GM12878 (cell line): Measurements from ENCODE around the gene TTLL12. TPM values are rescaled to one million over a fixed set of nuclear protein-coding genes. Genes with fewer than 3 reads are reported as not detected.

Experiments
- ATAC-seq: fragments of 200-7000 bp; cut with Tn5 transposase; 3 replicates; pipeline ENCODE4 v1.9.1; 2020; ENCODE audit warnings: mild to moderate bottlenecking, moderate library complexity
- BruUV-seq: library from RNA; stranded (reverse); fragments of 400-500 nt; replicated peaks from 2 replicates; lab custom pipeline; 2021; lab: Mats Ljungman, UMichigan
- CTCF ChIA-PET: fragments of 300-600 bp; sonication (Branson Sonifier 250); formaldehyde crosslinking; extraction: SDS; loops from one replicate; lab custom pipeline; 2021; ENCODE audit warnings: inconsistent platforms; lab: Yijun Ruan, JAX
- POLR2A ChIA-PET: fragments of 350-600 bp; formaldehyde crosslinking; extraction: SDS; loops from one replicate; lab custom pipeline; 2021; ENCODE audit warnings: inconsistent platforms; lab: Charles Lee
- RAD21 ChIA-PET: fragments of 300-600 bp; sonication (Branson Sonifier 250); formaldehyde crosslinking; loops from one replicate; lab custom pipeline; 2023; ENCODE audit warnings: antibody characterized with exemption; ENCODE audit not compliant: unreplicated experiment; lab: Charles Lee
- SMC1A ChIA-PET: fragments of 300-600 bp; sonication (Branson Sonifier 250); formaldehyde crosslinking; loops from one replicate; lab custom pipeline; 2023; ENCODE audit not compliant: unreplicated experiment, uncharacterized antibody; lab: Charles Lee
- DNase-seq: peaks from one replicate; pipeline ENCODE4 v3.0.0-alpha.2; 2011; ENCODE audit warnings: low read depth, low spot score
- FAIRE-seq: peaks from 3 replicates; lab custom pipeline; 2011; peaks lifted over from hg19 to GRCh38; lab: Jason Lieb, UNC
- H2AFZ ChIP-seq: 2 replicates; pipeline ENCODE4 v1.6.0; 2011; ENCODE audit warnings: low read depth, low read length, control low read depth; ENCODE audit not compliant: control insufficient read depth
- H3K27ac ChIP-seq: 2 replicates; pipeline ENCODE4 v1.5.1; 2011; ENCODE audit warnings: control low read depth; ENCODE audit not compliant: control insufficient read depth, insufficient read depth
- H3K27me3 ChIP-seq, 2 experiments: replicated peaks in 1 of 2; 2 replicates each; pipeline versions ENCODE4 v1.6.0 to v1.6.1; 2011; ENCODE audit warnings: low read length in 1 of 2; ENCODE audit not compliant: control insufficient read depth in 2 of 2, insufficient read depth in 2 of 2
- H3K36me3 ChIP-seq, 2 experiments: 2 replicates each; pipeline ENCODE4 v1.5.1; 2011; ENCODE audit warnings: low read length in 1 of 2; ENCODE audit not compliant: control insufficient read depth in 2 of 2, insufficient read depth in 2 of 2
- H3K4me1 ChIP-seq: 2 replicates; pipeline ENCODE4 v1.6.1; 2011; ENCODE audit warnings: mild to moderate bottlenecking, low read length, moderate library complexity, mixed read lengths; ENCODE audit not compliant: control insufficient read depth, insufficient read depth
- H3K4me2 ChIP-seq: 2 replicates; pipeline ENCODE4 v1.6.0; 2011; ENCODE audit warnings: control low read depth; ENCODE audit not compliant: control insufficient read depth, insufficient read depth
- H3K4me3 ChIP-seq: fragments of 200-600 bp; sonication (generic); 2 replicates; pipeline ENCODE4 v1.5.1; 2016
- H3K79me2 ChIP-seq: 2 replicates; pipeline ENCODE4 v1.6.0; 2011; ENCODE audit warnings: low read length; ENCODE audit not compliant: control insufficient read depth, insufficient read depth
- H3K9ac ChIP-seq: 2 replicates; pipeline ENCODE4 v1.8.0; 2011; ENCODE audit warnings: low read length, control low read depth, mixed read lengths; ENCODE audit not compliant: control insufficient read depth, insufficient read depth
- H3K9me3 ChIP-seq: replicated peaks from 3 replicates; pipeline ENCODE4 v1.5.1; 2011; ENCODE audit warnings: mild to moderate bottlenecking, low read length; ENCODE audit not compliant: control insufficient read depth, insufficient read depth
- H4K20me1 ChIP-seq: 2 replicates; pipeline ENCODE4 v1.6.0; 2011; ENCODE audit not compliant: control insufficient read depth, insufficient read depth
- CEBPZ ChIP-seq: fragments of 150-350 bp; IDR thresholded peaks from 2 replicates; pipeline ENCODE4 v1.6.1; 2016; ENCODE audit warnings: low read depth, low read length
- CTCF ChIP-seq, 3 experiments: IDR thresholded peaks in 2 of 3; conservative IDR thresholded peaks in 1 of 3; 2 replicates each; pipeline ENCODE4 v1.5.1; 2011; ENCODE audit warnings: low read depth in 3 of 3, low read length in 3 of 3, mild to moderate bottlenecking in 3 of 3, control low read depth in 2 of 3, moderate library complexity in 2 of 3, inconsistent platforms in 1 of 3, mixed read lengths in 1 of 3; ENCODE audit not compliant: control insufficient read depth in 2 of 3, insufficient read depth in 1 of 3; ENCODE audit errors: extremely low read depth in 1 of 3
- E2F4 ChIP-seq: IDR thresholded peaks from 2 replicates; pipeline ENCODE4 v1.6.1; 2012; ENCODE audit warnings: low read depth, low read length, improper control_type of control experiment
- PAX8 ChIP-seq: fragments of 450-650 bp; IDR thresholded peaks from 2 replicates; pipeline ENCODE4 v1.6.1; 2017; ENCODE audit warnings: mild to moderate bottlenecking, moderate library complexity
- PBX3 ChIP-seq: IDR thresholded peaks from 2 replicates; pipeline ENCODE4 v1.6.1; 2011; ENCODE audit warnings: mild to moderate bottlenecking, low read depth, low read length, moderate library complexity; ENCODE audit not compliant: insufficient replicate concordance
- POLR2AphosphoS2 ChIP-seq: IDR thresholded peaks from 2 replicates; pipeline ENCODE4 v1.6.1; 2011; ENCODE audit warnings: low read depth, mild to moderate bottlenecking, low read length, improper control_type of control experiment, moderate library complexity
- SMARCA5 ChIP-seq: fragments of 450-650 bp; IDR thresholded peaks from 2 replicates; pipeline ENCODE4 v1.6.1; 2017; ENCODE audit warnings: mild to moderate bottlenecking
- STAT1 ChIP-seq: fragments of 450-650 bp; conservative IDR thresholded peaks from 2 replicates; pipeline ENCODE4 v1.6.1; 2014; ENCODE audit warnings: antibody characterized with exemption, mild to moderate bottlenecking
- TARDBP ChIP-seq: IDR thresholded peaks from 2 replicates; pipeline ENCODE4 v1.6.1; 2016; ENCODE audit warnings: borderline replicate concordance
- ZBTB33 ChIP-seq: fragments of 450-650 bp; IDR thresholded peaks from 2 replicates; pipeline ENCODE4 v1.6.1; 2017; ENCODE audit warnings: mild to moderate bottlenecking
- ZNF207 ChIP-seq: fragments of 450-650 bp; IDR thresholded peaks from 2 replicates; pipeline ENCODE4 v1.6.1; 2014; ENCODE audit warnings: antibody characterized with exemption, mild to moderate bottlenecking, borderline replicate concordance
- ZNF274 ChIP-seq: IDR thresholded peaks from one replicate; pipeline ENCODE4 v1.8.0; 2011; ENCODE audit not compliant: insufficient read length, insufficient read depth
- ZNF622 ChIP-seq: fragments of 450-650 bp; IDR thresholded peaks from 2 replicates; pipeline ENCODE4 v1.6.1; 2017; ENCODE audit warnings: mild to moderate bottlenecking, inconsistent platforms
- WGBS: methylation state at CpG from one replicate; pipeline ENCODE4 v1.1.6; 2016; ENCODE audit warnings: low lambda C conversion rate; ENCODE audit not compliant: insufficient replicate concordance, insufficient coverage; ENCODE audit errors: missing lambda C conversion rate; 5-methylcytosine and 5-hydroxymethylcytosine counted together
- in situ Hi-C: fragments of 300-500 bp; cut with MboI; formaldehyde crosslinking; loops from 9 replicates; pipeline ENCODE4 v1.14.3; 2018; ENCODE audit warnings: mixed read lengths
- intact Hi-C: fragments of 100-400 bp; cut with micrococcal nuclease; formaldehyde crosslinking; loops from one replicate; pipeline ENCODE4 v1.14.2; 2022; ENCODE audit not compliant: unreplicated experiment
- polyA plus RNA-seq, 11 experiments: library from polyadenylated mRNA; depleted of rRNA in 4 of 11; unstranded in 6 of 11; stranded (reverse) in 5 of 11; fragments of >200 nt; fragmentation: Nextera tagmentation in 4 of 11; fragmentation: Illumina TruSeq in 1 of 11; extraction: Ambion mirVana in 4 of 11; extraction: Trizol in 1 of 11; gene quantifications; 1 replicate in 1 of 11; 2 replicates in 10 of 11; pipeline versions ENCODE4 v1.2.1 to v1.2.3, GENCODE V29; 2011 to 2016; ENCODE audit warnings: inconsistent platforms in 2 of 11, missing spikeins in 2 of 11, low read depth in 1 of 11
- total RNA-seq, 4 experiments: library from RNA; depleted of rRNA in 3 of 4; stranded (reverse); fragments of >200 nt in 3 of 4; fragmentation: Illumina TruSeq in 1 of 4; extraction: Trizol in 1 of 4; gene quantifications; 2 replicates each; pipeline versions ENCODE4 v1.2.1 to v1.2.3, GENCODE V29; 2013 to 2021

TTLL12 gene
- total and polyA plus RNA-seq, 10 of the 15 experiments (the other 5 are each of a cell fraction or from before 2014, with no cell fraction given): 1.00 to 89.8 (median 38.5) TPM

- Histone ChIP-seq H3K4me3 (no peak overlapping the region), H3K9ac (no peak overlapping the region), H3K27me3 (no peaks in the 10 kb centered on the region), H3K9me3 (no peaks in the 10 kb centered on the region), H3K27ac (no peak overlapping the region), H3K4me2 (no peak overlapping the region), H3K79me2 (no peaks in the 10 kb centered on the region; the same call in 1 of the 2 replicates), H3K4me1 (no peaks in the 10 kb centered on the region; the same call in 1 of the 2 replicates), H2AFZ (no peak overlapping the region), H3K36me3 (peaks cover 7 to 11% of the 10 kb centered on the region in 2 experiments; a peak in 3 of 4 replicates), H4K20me1 (no peaks in the 10 kb centered on the region)
- RAD21 ChIA-PET: no interaction called here
- ATAC-seq (no peak), FAIRE-seq (no peak), DNase-seq (no peak)
- no TSS peak for BruUV-seq
- in situ Hi-C loops (no loop called here), intact Hi-C loops (no loop called here)
- SMC1A ChIA-PET: no interaction called here
- CTCF ChIA-PET: interaction anchor here (0.5 to 0.6 kb wide), 2 partner anchors 95 to 232 kb away, joined by 4 read pairs; no protein-coding TSS in a partner anchor
- POLR2A ChIA-PET: no interaction called here
- WGBS: 95% methylated on average over 25 of the region's 25 CpGs
- TF ChIP-seq PAX8 (no peak), CEBPZ (no peak), ZNF622 (no peak), SMARCA5 (no peak), ZNF207 (no peak), STAT1 (no peak), PBX3 (no peak), ZNF274 (no peak), E2F4 (no peak), ZBTB33 (no peak), TARDBP (no peak), POLR2AphosphoS2 (no peak), CTCF (IDR thresholded peaks at IDR 0.05 in 2 of 3, conservative IDR thresholded peaks at IDR 0.05 in 1 of 3; ENCODE audit: control insufficient read depth in 2 of 3, extremely low read depth in 1 of 3, insufficient read depth in 1 of 3, low read depth in 3 of 3, low read length in 3 of 3) (no peak)
Measured at GRCh38 chr22:43179146-43179910, 7.6 kb downstream of the TTLL12 start.
